Panc1 (cell line): Measurements from ENCODE around the gene NUDT16L1.

ENCODE experiments used
- CTCF ChIP-seq: fragments of 450-650 bp; IDR thresholded peaks from 2 replicates; pipeline ENCODE4 v1.5.1; 2017; ENCODE audit warnings: mild to moderate bottlenecking
- POLR2AphosphoS5 ChIP-seq: IDR thresholded peaks from 2 replicates; pipeline ENCODE4 v1.6.1; 2012; ENCODE audit warnings: mild to moderate bottlenecking, low read depth, low read length, moderate library complexity
- REST ChIP-seq, 2 experiments: IDR thresholded peaks; 2 replicates each; pipeline ENCODE4 v1.6.1; 2011 to 2012; ENCODE audit warnings: low read depth in 2 of 2, control low read depth in 1 of 2, low read length in 1 of 2, mild to moderate bottlenecking in 1 of 2, moderate library complexity in 1 of 2; ENCODE audit not compliant: insufficient read depth in 1 of 2

GRCh38 chr16:4661661-4662060 lies 31.7 kb upstream of the NUDT16L1 start:
- TF ChIP-seq CTCF (no peak), REST (IDR thresholded peaks at IDR 0.05; ENCODE audit: insufficient read depth in 1 of 2, low read depth in 2 of 2, low read length in 1 of 2) (no peak), POLR2AphosphoS5 (no peak)
